ENCODE data around the gene PRPF4.

Gene PRPF4

GRCh38 chr9:113315231-113315630 is 39.8 kb downstream of the PRPF4 start:
- DNase-seq, result no peak

- no peak for DNase-seq
Observed at GRCh38 chr9:113316030-113316429, 40.6 kb downstream of the PRPF4 start.

- DNase-seq, result no peak
Observed at GRCh38 chr9:113317777-113318176, 42.3 kb downstream of the PRPF4 start.

- no peak for DNase-seq
Observed at GRCh38 chr9:113319054-113319453, 43.6 kb downstream of the PRPF4 start.

- DNase-seq, result no peak
Observed at GRCh38 chr9:113320051-113320450, 44.6 kb downstream of the PRPF4 start.

- no peak for DNase-seq
Observed at GRCh38 chr9:113322671-113323070, 47.2 kb downstream of the PRPF4 start.

GRCh38 chr9:113326230-113326629 is 50.8 kb downstream of the PRPF4 start:
- no peak for DNase-seq

- DNase-seq, result no peak
Observed at GRCh38 chr9:113328045-113328782, 52.8 kb downstream of the PRPF4 start.

GRCh38 chr9:113331780-113332179 is 56.3 kb downstream of the PRPF4 start:
- no peak for DNase-seq

GRCh38 chr9:113337714-113338113 is 62.3 kb downstream of the PRPF4 start:
- no peak for DNase-seq

GRCh38 chr9:113340011-113340699 is 64.7 kb downstream of the PRPF4 start, which contains the start of gene WDR31:
TSS of gene WDR31 (minus strand) at chr9:113340275. CDS start at chr9:113332022, 8,253 bp downstream.
- DNase-seq, result peak; percentile 93

GRCh38 chr9:113341712-113342410 is 66.4 kb downstream of the PRPF4 start:
- DNase-seq, result no peak

Data from activated CD8-positive, alpha-beta memory T cell treated with anti-CD3 and anti-CD28 coated beads for 24 hours (primary cell).